HG03175 (cell line): ENCODE measurements around the gene ALDH1L2.
A peak's percentile ranks its signal among the peaks of the same experiment; 100 is the strongest.

Experiments
- ATAC-seq: cut with Tn5 transposase; IDR thresholded peaks from one replicate; pipeline ENCODE4 v1.9.1; 2021; ENCODE audit warnings: mild to moderate bottlenecking, moderate library complexity; ENCODE audit not compliant: unreplicated experiment

Gene ALDH1L2

DNA sequence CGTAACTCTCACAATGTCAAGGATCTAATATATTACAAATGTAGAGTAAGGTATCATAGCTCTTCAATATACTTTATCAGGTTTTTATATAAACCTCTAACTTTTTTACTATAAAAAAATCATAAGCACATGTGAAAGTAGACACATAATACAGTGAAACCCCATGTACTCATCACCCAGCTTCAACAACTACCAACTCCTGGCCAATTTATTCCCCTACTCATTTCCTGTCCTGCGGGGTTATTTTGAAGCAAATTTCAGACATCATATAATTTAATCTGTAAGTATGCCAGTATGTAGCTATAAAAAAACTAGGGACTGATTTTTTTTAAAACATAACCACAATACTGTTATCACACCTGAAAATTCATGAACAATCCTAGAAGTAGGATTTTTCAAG is 50.4 kb downstream of the ALDH1L2 start:
- ATAC-seq: no peak

DNA sequence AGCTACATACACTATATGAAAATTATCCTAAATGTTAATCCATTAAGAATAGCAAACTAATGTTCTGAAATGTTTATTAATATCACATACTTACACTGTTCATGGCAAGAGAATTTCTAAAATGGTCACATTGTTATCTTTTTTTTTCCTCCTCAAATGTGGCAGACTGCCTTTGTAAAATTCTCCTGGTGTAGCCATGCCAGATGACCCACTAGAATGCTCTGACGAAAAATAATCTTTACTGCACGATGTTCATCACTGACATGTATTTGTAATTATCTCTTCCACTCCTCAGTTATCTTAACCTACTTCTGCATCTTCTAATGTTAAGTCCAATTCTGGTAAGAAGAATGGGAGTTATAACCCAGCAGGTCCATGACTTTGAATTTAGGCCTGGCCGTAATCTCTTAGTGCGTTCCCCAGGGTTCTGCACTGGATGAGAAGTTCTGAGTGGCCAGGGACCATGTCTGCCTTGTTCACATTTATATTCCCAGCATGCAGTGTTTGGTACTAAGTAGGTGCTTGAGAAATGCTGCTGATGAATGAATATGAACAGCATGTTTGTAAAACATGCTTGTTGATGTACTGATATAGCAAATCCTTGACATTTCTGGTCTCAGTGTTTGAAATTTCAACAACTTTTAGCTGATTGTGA is 51.4 kb downstream of the ALDH1L2 start:
- ATAC-seq: no peak

DNA sequence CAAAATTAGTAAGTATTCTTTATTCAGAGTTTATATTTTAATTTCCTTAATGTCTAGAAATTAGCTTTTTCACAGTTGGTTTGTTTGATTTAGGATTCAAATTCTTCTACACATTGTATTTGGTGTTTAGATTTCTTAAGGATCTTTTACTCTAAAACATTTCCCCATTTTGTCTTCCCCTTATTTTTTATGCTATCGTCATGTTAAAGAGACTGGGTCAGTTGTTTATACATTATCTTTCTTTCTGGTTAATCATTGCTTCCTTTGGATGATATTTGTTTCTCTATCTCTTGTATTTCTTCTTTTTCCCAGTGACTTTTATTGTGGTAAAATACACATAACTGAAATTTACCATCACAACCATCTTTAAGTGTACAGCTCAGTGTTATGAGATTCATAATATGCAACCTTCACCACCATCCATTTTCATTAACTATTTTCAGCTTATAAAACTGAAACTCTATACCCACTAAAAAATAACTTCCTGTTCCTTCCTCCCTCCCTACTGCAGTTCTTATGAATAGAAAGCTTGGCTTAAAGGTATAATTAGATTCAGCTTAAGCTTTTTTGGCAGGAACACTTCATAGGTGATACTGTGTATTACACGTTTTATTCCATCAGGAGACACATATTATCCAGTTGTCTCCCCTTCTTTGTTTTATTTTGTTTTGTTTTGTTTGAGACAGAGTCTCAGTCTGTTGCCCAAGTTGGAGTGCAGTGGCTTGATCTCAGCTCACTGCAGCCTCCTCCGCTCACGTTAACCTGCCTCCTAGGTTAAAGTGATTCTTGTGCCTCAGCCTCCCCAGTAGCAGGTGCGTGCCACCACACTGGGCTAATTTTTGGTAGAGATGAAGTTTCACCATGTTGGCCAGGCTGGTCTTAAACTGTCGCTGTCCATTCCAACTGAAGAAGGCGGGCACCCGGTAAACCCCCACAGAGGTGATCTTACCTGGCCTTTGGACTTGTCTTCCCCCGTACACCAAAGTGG is 53.1 kb downstream of the ALDH1L2 start:
- ATAC-seq: peak; percentile 95

DNA sequence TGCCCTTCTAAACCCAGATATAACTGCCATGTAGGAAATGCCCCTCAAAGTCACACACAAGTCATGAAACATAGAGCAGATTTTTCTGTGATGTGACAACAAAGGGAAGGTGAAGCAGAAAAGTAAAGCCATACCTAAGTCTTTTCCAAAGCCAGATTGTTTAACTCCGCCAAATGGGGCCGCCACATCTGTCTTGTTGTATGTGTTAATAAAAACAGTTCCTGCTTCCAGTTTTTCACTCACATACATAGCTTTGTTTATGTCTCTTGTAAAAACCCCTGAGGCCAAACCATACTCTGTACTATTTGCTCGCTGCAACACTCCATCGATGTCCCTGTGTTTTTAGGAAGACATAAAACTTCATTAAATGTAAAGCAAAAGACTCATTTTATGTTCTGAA is 57.8 kb downstream of the ALDH1L2 start:
- ATAC-seq: no peak

GRCh38 chr12:105025890-105026289 is 58.4 kb downstream of the ALDH1L2 start:
- no peak for ATAC-seq

GRCh38 chr12:105024928-105025327 is 59.3 kb downstream of the ALDH1L2 start:
- no peak for ATAC-seq

- no peak for ATAC-seq
Measured at GRCh38 chr12:105020241-105020962, 63.9 kb downstream of the ALDH1L2 start.

DNA sequence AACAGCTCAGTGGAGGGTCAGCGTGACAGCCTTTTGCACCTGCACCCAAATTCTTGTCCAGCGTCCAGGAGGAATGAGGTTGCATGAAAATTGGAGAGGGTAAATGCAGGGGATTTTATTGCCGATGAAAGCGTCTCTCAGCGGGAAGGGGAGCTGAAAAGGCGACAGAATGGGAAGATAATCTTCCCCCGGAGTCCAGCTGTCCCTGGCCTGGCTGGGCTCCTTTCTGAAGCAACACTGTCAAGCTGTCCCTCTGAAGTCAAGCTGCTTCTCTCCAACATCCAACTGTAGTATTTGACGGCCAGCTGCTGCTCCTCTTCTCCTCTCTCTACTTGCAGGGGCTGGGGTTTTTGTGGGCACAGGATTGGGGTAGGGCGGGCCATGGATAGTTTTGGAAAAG is 65.5 kb downstream of the ALDH1L2 start:
- no peak for ATAC-seq

DNA sequence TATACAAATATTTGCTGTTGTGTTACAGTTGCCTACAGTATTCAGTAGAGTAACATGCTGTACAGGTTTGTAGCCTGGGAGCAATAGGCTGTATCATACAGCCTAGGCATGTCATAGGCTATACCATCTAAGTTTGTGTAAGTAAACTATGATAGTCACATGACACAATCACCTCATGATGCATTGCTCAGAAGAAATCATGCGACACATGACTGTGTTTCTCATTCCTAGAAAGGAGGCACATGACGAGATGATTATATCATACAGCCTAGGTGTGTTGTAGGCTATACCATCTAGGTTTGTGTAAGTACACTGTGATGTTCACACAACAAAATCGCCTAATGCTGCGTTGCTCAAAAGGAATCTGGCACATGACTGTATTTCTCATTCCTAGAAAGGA is 66.2 kb downstream of the ALDH1L2 start:
- no peak for ATAC-seq

- ATAC-seq: no peak
Measured at GRCh38 chr12:105015543-105015942, 68.7 kb downstream of the ALDH1L2 start.

- ATAC-seq: no peak
Measured at GRCh38 chr12:105014603-105015002, 69.7 kb downstream of the ALDH1L2 start.

DNA sequence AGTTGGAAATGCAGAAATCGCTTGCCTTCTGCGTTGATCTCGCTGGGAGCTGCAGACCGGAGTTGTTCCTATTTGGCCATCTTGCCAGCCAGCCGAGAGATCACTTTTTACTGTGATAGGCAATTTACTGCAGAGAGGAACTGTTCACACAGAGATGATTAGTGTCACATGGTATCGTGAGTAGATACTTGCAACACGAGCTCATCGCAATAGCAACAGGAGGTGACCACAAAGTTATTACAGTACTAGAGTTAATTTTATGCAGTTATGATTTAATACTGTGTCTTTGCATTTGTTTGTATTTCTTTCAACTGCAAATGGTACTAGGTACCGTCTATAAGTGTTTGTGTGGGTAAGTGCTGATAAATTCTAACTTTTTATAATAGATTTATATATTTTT is 70.4 kb downstream of the ALDH1L2 start:
- no peak for ATAC-seq

- no peak for ATAC-seq
Measured at GRCh38 chr12:105001476-105001875, 82.8 kb downstream of the ALDH1L2 start.

- no peak for ATAC-seq
Measured at GRCh38 chr12:104999347-104999685, 84.9 kb downstream of the ALDH1L2 start.

DNA sequence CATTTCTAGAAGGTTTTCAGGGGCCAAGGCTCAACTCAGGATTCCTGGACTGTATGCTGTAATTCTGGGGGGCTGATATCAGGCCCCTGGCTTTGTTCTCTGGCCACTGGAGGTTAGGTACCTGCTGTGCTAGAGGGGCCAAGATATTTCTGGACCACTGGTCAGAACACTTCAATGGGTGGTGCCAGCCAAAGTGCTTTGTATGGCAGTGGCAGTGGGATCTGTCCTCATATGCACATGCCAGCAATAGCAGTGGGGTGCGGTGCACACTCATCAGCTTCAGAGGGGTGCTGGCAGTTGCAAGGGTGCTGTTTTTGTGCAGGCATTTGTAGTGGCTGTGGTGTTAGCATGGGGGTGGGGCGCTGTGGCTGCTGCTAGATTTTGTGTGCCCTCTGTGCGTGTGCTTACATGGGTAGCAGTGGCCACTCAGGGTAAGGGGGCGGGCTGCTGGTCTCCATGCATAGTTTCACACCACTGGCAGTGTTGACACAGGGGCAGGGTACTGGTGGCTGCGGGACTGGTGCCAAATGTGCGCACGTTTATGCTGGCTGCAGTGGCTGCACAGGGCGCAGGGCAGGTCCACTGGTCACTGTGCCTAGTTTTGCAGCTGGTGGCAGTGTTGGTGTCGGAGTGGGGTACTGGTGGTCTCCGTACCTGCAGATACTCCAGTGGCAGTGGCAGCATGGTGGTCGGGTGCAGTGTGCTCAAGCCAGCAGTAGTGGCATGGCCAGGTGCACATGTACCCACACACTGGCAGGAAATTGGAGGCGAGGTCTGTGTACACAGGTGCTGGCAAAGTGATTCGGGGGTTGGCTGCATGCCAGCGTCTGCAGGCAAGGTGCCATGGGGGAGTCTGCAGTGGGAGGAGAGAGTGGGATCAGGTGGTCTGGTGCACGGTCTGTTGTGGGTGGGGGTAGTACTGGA is 85.6 kb downstream of the ALDH1L2 start:
- no peak for ATAC-seq

GRCh38 chr12:104997541-104997940 is 86.7 kb downstream of the ALDH1L2 start:
- no peak for ATAC-seq

- no peak for ATAC-seq
Measured at GRCh38 chr12:104994336-104994735, 89.9 kb downstream of the ALDH1L2 start.

- no peak for ATAC-seq
Measured at GRCh38 chr12:104991565-104992128, 92.6 kb downstream of the ALDH1L2 start.

DNA sequence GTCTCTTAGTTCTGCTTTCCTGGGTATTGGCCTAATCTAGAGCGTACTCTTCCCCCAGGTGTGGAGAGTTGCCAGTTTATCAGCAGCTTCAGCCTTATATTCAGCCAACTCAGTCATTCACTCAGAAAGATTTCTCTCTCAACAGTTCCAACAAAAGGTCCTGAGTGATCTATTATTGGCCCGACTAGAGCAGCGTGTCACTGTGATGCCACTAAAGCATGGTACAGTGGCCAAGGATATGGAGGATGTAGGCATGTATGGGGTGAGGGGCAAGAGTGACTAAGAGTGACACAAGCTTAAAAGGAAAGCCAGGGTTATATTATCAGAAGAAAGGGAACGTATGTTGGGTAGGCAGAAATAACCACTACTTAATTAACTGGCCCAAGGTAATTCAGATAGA is 93.3 kb downstream of the ALDH1L2 start:
- no peak for ATAC-seq
